Sigmoid colon (tissue), 7 donors: ENCODE measurements around the gene LMO1. TPM values are rescaled to one million over a fixed set of nuclear protein-coding genes. Genes with fewer than 3 reads are reported as not detected.

Experiments used
- DNase-seq: peaks from one replicate; pipeline ENCODE4 v3.0.0-alpha.2; 2019
- H3K27ac ChIP-seq, 4 donors: fragments of 200-600 bp; sonication (generic); one replicate each; pipeline ENCODE4 v1.5.1; 2016 to 2019; ENCODE audit warnings: mild to moderate bottlenecking in 1 of 4
- H3K27me3 ChIP-seq, 3 donors: fragments of 200-600 bp; sonication (generic); one replicate each; pipeline ENCODE4 v1.5.1; 2019; ENCODE audit warnings: mild to moderate bottlenecking in 1 of 3
- H3K36me3 ChIP-seq, 4 donors: fragments of 200-600 bp; sonication (generic); one replicate each; pipeline ENCODE4 v1.5.1; 2016 to 2019
- H3K4me1 ChIP-seq, 4 donors: fragments of 200-600 bp; sonication (generic); one replicate each; pipeline ENCODE4 v1.5.1; 2017 to 2019
- H3K4me3 ChIP-seq, 4 donors: fragments of 200-600 bp; sonication (generic); one replicate each; pipeline ENCODE4 v1.5.1; 2017 to 2019; ENCODE audit warnings: mild to moderate bottlenecking in 2 of 4, moderate library complexity in 1 of 4
- H3K9me3 ChIP-seq, 4 donors: fragments of 200-600 bp in 3 of 4; sonication (generic) in 3 of 4; one replicate each; pipeline versions ENCODE4 v1.5.1 to v1.6.1; 2013 to 2019
- EP300 ChIP-seq, 4 donors: sonication (generic); formaldehyde crosslinking; IDR thresholded peaks; one replicate each; pipeline ENCODE4 v1.6.1; 2017; ENCODE audit warnings: antibody characterized with exemption in 4 of 4
- POLR2A ChIP-seq, 2 donors: fragments of 450-650 bp; IDR thresholded peaks; one replicate each; pipeline ENCODE4 v1.6.1; 2016; ENCODE audit warnings: antibody characterized with exemption in 2 of 2, mild to moderate bottlenecking in 2 of 2, moderate library complexity in 2 of 2
- POLR2AphosphoS5 ChIP-seq, 4 donors: sonication (generic); formaldehyde crosslinking; IDR thresholded peaks; one replicate each; pipeline ENCODE4 v1.6.1; 2017; ENCODE audit warnings: antibody characterized with exemption in 4 of 4
- WGBS, 2 donors: extraction: QIAGEN DNeasy Blood & Tissue Kit; methylation state at CpG; one replicate each; pipeline ENCODE4 v1.1.7; 2013; 5-methylcytosine and 5-hydroxymethylcytosine counted together
- intact Hi-C: fragments of 100-400 bp; cut with DNase I; formaldehyde crosslinking; loops from one replicate; pipeline ENCODE4 v1.15.1; 2023
- polyA plus RNA-seq, 3 donors: library from polyadenylated mRNA; stranded (reverse); fragments of 200-250 nt; gene quantifications; one replicate each; pipeline ENCODE4 v1.2.3, GENCODE V29; 2013
- total RNA-seq, 4 donors: library from RNA; depleted of rRNA; stranded (reverse); fragments of >200 nt; gene quantifications; one replicate each; pipeline ENCODE4 v1.1.0, GENCODE V29; 2016
- TF ChIP-seq, protein P1 (sequence below), 4 experiments: fragments of 450-650 bp in 3 of 4; fragments of 200-600 bp in 1 of 4; IDR thresholded peaks; one replicate each; pipeline ENCODE4 v1.5.1; 2016 to 2019; ENCODE audit warnings: antibody characterized with exemption in 4 of 4, mild to moderate bottlenecking in 3 of 4, moderate library complexity in 2 of 4
- donor health status: healthy with polysubstance abuse.
- donor health status: Bipolar disorder and iron deficiency.
- donor health status: healthy.

The LMO1 gene
- total and polyA plus RNA-seq, 7 donors, result 0.04 to 1.8 (median 0.66) TPM; not detected in 4

DNA sequence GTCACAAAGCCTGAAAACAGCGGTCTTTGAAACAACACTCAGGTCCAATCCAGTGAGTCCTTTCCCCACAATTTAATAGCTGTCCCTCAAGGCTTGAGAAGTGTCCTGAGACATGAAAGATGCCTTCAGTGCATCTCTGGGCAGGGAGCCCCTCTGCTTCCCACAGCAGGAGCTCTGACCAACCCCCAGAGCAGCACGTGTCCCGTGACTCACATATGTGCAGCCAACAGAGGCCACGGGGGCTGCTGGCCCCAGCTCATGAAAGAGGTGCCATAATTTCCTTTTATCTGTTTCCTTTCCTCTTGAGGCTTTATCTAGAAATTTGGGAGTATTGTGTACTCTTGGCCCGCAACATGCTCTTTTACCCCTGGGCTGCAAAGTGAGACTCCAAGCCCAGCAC is 33.2 kb upstream of the LMO1 start:
- no peak for TF ChIP-seq POLR2A (IDR thresholded peaks at IDR 0.05)
- Histone ChIP-seq H3K27me3 (no peaks in the 10 kb centered on the region), H3K27ac (no peak overlapping the region), H3K4me1 (no peaks in the 10 kb centered on the region), H3K4me3 (no peak overlapping the region), H3K36me3 (no peaks in the 10 kb centered on the region), H3K9me3 (no peaks in the 10 kb centered on the region)
- DNase-seq, result peak; percentile 49
- 82 to 85% methylated on average over 5 of the region's 5 CpGs for WGBS, 2 donors
- intact Hi-C loops, result no loop called here

DNA sequence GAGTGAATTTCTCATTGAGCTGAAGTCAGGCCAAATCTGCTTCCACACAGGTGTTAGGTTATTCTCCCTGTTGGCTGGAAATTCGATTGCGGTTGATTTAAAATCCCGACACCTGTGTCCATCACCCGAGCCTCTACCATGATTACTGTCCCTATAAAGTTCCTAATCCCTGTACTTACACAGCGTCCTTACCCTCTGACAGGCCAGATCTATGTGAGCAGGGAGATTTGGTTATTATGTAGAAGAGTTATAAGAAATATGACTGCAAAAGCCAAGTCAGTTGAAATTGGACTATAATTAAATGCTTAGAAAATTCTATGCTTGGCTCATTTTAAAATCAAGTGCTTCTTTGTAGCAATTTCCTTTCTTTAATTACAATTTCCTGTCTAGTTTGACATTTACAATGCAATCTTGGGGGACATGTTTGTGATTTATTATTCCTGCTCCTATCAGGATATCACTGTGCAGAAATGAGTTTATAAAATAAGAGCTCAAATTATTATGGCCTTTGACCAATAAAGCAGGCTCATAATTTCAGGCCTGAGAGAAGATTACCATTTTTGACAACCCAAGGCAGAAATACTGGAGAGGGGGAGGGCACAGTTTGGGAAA is 32.5 kb upstream of the LMO1 start:
- H3K27me3 ChIP-seq, result no peaks in the 10 kb centered on the region
- no peak overlapping the region for H3K27ac ChIP-seq
- intact Hi-C loops, result no loop called here
- H3K36me3 ChIP-seq, result no peaks in the 10 kb centered on the region
- H3K4me1 ChIP-seq, result no peaks in the 10 kb centered on the region
- H3K9me3 ChIP-seq, result no peaks in the 10 kb centered on the region
- TF ChIP-seq POLR2A (IDR thresholded peaks at IDR 0.05) (no peak), EP300 (IDR thresholded peaks at IDR 0.05) (no peak), POLR2AphosphoS5 (IDR thresholded peaks at IDR 0.05) (no peak)
- TF ChIP-seq, protein P1, sequence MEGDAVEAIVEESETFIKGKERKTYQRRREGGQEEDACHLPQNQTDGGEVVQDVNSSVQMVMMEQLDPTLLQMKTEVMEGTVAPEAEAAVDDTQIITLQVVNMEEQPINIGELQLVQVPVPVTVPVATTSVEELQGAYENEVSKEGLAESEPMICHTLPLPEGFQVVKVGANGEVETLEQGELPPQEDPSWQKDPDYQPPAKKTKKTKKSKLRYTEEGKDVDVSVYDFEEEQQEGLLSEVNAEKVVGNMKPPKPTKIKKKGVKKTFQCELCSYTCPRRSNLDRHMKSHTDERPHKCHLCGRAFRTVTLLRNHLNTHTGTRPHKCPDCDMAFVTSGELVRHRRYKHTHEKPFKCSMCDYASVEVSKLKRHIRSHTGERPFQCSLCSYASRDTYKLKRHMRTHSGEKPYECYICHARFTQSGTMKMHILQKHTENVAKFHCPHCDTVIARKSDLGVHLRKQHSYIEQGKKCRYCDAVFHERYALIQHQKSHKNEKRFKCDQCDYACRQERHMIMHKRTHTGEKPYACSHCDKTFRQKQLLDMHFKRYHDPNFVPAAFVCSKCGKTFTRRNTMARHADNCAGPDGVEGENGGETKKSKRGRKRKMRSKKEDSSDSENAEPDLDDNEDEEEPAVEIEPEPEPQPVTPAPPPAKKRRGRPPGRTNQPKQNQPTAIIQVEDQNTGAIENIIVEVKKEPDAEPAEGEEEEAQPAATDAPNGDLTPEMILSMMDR (IDR thresholded peaks at IDR 0.05), result no peak
- H3K4me3 ChIP-seq, result no peak overlapping the region
- DNase-seq, result no peak
- WGBS, 2 donors, result 80 to 82% methylated on average over 5 of the region's 5 CpGs

GRCh38 chr11:8294251-8294935 is 30.7 kb upstream of the LMO1 start:
- intact Hi-C loops, result no loop called here
- Histone ChIP-seq H3K36me3 (no peaks in the 10 kb centered on the region), H3K9me3 (no peaks in the 10 kb centered on the region), H3K4me1 (no peaks in the 10 kb centered on the region), H3K4me3 (no peak overlapping the region), H3K27me3 (no peaks in the 10 kb centered on the region), H3K27ac (no peak overlapping the region)
- DNase-seq, result no peak
- TF ChIP-seq, protein P1 (IDR thresholded peaks at IDR 0.05), result no peak
- TF ChIP-seq POLR2A (IDR thresholded peaks at IDR 0.05), result no peak
- no peak for TF ChIP-seq EP300 (IDR thresholded peaks at IDR 0.05)
- no peak for TF ChIP-seq POLR2AphosphoS5 (IDR thresholded peaks at IDR 0.05)
- 85 to 86% methylated on average over 8 of the region's 8 CpGs for WGBS, 2 donors

DNA sequence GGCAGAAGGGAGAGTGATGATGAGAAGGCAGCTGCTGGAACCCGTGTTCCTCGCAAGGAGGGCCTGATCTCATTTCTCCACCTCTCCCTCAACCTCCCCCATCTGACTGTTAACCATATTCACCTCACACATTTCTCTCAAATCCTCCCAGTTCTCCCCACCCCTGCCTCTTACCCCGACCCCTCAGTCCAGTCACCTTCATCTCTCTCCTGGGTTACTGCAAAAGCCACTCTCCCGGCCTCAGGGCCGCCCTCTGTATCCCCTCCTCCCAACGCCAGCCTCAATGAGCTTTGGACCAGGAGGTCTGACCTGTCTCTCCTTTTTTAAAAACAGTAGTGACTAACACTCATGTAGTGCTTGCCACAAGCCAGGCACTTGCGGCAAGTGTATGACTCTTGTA is 29.5 kb upstream of the LMO1 start:
- no peak for DNase-seq
- TF ChIP-seq EP300 (IDR thresholded peaks at IDR 0.05), result no peak
- TF ChIP-seq, protein P1 (IDR thresholded peaks at IDR 0.05), result no peak
- TF ChIP-seq POLR2A (IDR thresholded peaks at IDR 0.05), result no peak
- no peak for TF ChIP-seq POLR2AphosphoS5 (IDR thresholded peaks at IDR 0.05)
- H3K4me3 ChIP-seq, result no peak overlapping the region
- no peak overlapping the region for H3K27ac ChIP-seq
- no peaks in the 10 kb centered on the region for H3K36me3 ChIP-seq
- H3K4me1 ChIP-seq, result no peaks in the 10 kb centered on the region
- intact Hi-C loops, result no loop called here
- no peaks in the 10 kb centered on the region for H3K27me3 ChIP-seq
- 81 to 91% methylated on average over 7 of the region's 7 CpGs for WGBS, 2 donors
- H3K9me3 ChIP-seq, result no peaks in the 10 kb centered on the region

- 93 to 94% methylated on average over 10 of the region's 10 CpGs for WGBS, 2 donors
- intact Hi-C loops, result no loop called here
- Histone ChIP-seq H3K4me1 (no peaks in the 10 kb centered on the region), H3K27ac (no peak overlapping the region), H3K36me3 (no peaks in the 10 kb centered on the region), H3K9me3 (no peaks in the 10 kb centered on the region), H3K27me3 (no peaks in the 10 kb centered on the region), H3K4me3 (no peak overlapping the region)
- TF ChIP-seq, protein P1 (IDR thresholded peaks at IDR 0.05), result no peak
- TF ChIP-seq POLR2AphosphoS5 (IDR thresholded peaks at IDR 0.05), result no peak
- TF ChIP-seq POLR2A (IDR thresholded peaks at IDR 0.05), result no peak
- TF ChIP-seq EP300 (IDR thresholded peaks at IDR 0.05), result no peak
- DNase-seq, result peak; percentile 11
Measured at GRCh38 chr11:8292351-8292750, 28.7 kb upstream of the LMO1 start.
